ENCODE measurements around the gene KRT31.
"Not testable (repeated sequence)": the region's sequence is repeated elsewhere in the genome, so short reads cannot be mapped to it uniquely, and the experiment has no call there.

Gene KRT31

DNA sequence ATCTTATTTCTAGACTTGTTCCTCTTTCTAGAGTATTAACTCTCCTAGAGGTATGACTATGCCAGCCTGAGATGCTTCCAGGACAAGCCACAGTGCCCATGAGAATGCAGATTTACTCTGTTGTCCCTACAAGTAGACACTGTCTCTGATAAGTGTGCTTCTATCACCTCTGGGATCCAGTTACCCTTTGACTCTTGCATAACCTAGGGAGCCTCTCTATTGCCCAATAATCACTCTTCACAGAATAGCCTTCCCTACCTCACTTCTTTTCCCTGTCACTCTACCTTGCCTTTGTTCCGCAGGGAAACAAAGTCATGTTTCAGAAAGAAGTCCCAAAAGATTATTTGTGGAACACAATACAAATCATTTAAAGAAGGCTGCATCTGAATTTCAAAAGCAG lies 13.7 kb downstream of the KRT31 start:
- DNase-seq, result no peak

DNA sequence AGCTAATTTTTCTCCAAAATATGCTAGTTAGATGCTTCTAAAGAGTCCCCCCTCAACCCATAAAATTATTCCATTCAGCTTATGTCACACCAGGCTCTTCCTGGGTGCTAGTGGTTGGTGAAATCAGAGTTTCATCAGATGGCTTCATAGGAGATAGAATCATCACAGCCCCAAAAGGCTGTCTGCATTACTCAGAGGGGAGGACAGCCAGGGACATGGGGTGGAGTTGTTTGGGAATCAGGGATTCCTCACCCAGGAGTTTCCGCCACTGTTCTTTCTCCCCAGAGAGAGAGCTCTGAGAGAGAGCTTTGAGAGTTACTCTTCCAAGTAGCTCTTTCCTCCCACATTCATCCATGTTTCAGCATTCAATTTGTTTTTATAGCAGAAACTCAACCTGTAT lies 15.0 kb downstream of the KRT31 start:
- DNase-seq, result no peak

GRCh38 chr17:41381943-41382342 lies 15.5 kb downstream of the KRT31 start, which contains the start of gene KRT34:
Gene KRT34, minus strand, starts transcription at chr17:41382306. Its CDS starts 60 bp downstream, at chr17:41382246.
- DNase-seq, result not testable (repeated sequence)

DNA sequence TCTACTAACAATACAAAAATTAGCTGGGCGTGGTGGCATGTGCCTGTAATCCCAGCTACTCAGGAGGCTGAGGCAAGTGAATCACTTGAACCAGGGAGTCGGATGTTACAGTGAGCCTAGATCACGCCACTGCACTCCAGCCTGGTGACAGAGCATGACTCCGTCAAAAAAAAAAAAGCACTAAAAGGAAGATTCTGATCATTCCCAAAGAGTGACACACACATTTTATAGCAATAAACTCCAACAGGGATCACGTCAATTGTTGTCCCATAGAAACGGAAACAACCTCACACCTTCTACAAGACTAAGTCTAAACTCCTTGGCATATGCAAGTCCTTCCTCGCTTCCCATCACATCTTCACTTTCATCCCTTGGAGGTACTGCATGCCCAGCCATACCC lies 17.3 kb downstream of the KRT31 start:
- DNase-seq, result not testable (repeated sequence)

- DNase-seq, result no peak
Measured at GRCh38 chr17:41377546-41377945, 19.9 kb downstream of the KRT31 start.

GRCh38 chr17:41369713-41370112 lies 27.7 kb downstream of the KRT31 start, which contains the start of gene KRT33B:
Gene KRT33B, minus strand, starts transcription at chr17:41369813. Its CDS starts 63 bp downstream, at chr17:41369750.
- DNase-seq, result no peak

GRCh38 chr17:41369023-41369422 lies 28.4 kb downstream of the KRT31 start:
- no peak for DNase-seq

- DNase-seq, result no peak
Measured at GRCh38 chr17:41367426-41368075, 29.9 kb downstream of the KRT31 start.

- DNase-seq, result no peak
Measured at GRCh38 chr17:41366070-41366469, 31.3 kb downstream of the KRT31 start.

GRCh38 chr17:41363881-41364280 lies 33.5 kb downstream of the KRT31 start:
- no peak for DNase-seq

- no peak for DNase-seq
Measured at GRCh38 chr17:41360296-41360995, 37.0 kb downstream of the KRT31 start.

DNA sequence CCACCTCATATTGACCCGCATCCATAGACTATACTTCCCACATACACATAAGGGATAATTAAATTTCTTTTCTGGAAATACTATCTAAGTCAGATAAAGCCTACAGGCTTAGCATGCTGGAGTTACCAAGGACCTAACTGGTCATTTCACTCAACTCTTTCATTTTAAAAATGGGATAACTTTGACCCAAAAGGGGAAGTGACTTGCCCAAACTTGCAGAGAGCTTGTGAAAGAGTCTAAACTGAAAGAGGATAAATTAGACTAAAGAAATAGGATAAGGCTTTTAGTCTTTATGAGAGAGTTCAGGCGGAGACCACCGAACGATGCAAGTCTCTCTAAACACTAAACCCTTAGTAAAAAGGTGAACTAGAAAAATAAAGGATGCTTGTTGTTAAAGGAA lies 42.9 kb downstream of the KRT31 start:
- no peak for DNase-seq

DNA sequence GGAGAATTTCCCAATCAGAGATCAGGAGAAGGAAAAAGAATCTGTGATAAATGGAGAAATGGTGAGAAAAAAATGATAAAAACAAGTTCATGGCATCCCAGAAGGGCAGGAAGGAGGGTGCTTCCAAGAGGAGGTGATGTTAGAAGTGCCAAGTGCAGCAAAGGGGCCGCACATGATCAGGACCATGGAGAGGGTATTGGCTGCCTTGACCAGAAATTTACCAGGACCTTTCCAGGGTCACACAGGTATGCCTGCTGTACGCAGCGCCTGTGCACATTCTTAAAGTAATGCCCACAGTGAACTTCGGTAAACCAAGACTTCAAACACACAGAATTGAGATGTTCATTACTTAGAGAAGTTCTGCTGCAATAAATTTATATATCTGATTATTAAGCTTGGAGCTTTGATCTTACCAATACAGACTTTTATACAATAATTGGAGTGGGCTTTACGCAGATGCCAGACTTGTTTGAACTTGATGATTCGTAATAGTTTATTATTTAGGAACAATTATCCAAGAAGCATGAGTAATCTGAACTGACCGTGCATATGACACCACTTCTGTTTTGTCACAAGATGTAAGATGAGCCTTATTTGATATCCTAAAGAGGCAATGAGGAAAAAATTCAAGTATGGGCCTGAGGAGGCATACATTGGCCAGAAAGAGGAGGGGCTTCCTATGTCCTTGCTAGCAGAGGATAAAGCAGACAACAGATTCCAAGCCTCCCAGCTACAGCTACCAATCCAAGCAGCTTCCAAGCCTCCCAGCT lies 44.6 kb downstream of the KRT31 start:
- peak; percentile 19 for DNase-seq

DNA sequence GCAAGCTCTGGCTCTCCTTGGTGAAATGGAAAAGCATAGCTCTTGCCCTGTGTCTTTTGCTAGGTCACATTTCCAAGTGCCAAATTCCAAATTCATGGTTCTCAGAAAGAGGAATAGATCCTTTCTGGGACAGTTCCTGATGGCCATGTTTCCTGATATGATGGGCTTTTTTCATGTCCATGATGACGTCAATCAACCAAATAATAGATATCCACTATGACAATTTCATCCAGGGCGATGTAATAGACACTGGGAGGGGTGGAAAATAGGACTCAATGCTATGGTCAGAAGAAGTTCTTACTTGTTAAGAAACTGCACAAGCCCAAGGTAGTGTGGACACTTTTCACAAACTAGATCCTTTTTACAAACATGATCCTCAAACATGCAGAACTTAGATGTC lies 46.2 kb downstream of the KRT31 start:
- DNase-seq, result no peak

DNA sequence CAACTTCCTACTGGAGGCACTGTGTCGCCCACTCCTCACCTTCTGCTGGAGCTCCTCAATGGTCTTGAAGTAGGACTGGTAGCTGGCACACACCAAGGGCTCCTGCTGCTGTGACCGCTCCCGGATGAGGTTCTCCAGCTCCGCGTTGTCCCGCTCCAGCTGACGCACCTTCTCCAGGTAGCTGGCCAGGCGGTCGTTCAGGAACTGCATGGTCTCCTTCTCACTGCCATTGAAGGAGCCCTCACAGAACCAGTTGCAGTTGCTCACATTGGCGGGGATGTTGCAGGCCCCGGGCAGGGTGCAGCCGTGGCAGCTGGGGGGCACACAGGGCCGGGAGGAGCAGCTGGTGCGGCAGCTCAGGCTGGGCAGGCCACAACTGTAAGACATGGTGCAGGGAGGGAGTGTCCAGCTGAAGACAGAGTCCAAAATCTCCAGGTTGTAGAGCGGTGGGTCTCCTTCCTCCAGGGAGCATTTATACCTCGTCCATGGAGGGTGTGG lies 47.0 kb downstream of the KRT31 start, which contains the start of gene KRT33A:
KRT33A (minus strand) TSS at position 448 of the 498 bp plus-strand sequence; CDS start at position 387, 61 bp downstream.
- DNase-seq, result not testable (repeated sequence)

DNA sequence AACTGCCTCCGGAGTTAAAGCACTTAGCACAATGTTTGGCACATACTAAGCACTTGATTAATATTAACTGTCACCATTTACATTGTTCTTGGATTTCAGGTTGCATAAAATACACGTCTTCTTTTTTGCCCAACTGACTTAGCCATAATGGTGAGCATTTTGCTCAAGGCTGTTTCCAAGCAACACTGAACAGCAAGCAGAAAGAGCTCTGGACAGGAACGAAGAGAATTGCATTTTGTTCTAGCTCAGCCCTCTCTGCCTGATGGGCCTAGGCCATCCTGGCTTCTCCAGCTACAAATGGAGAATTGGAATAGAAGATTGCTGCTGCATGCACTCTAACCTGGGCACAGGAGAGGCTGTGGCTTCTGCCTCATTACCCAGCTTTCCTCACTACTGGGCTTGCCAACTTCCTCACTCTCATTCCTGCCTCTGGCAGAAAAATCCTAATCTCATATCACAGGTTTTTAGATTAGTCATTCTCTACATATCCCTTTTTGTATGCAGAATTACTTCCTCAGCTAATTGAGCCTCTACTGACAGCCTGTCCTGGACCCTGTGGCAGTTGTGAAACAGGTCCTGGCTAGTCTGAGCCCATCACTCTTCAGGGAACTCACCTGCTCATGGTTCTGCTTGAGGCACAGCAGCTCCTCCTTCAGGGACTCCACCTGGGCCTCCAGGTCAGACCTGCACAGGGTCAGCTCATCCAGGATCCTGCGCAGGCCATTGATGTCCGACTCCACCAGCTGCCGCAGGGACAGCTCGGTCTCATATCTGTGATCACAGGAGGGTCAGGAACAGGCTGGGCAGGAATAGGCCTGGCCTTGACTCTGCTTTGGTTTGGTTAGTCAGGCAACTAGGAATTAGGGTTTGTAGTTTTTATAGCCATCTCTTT lies 49.3 kb downstream of the KRT31 start:
- DNase-seq, result no peak

DNA sequence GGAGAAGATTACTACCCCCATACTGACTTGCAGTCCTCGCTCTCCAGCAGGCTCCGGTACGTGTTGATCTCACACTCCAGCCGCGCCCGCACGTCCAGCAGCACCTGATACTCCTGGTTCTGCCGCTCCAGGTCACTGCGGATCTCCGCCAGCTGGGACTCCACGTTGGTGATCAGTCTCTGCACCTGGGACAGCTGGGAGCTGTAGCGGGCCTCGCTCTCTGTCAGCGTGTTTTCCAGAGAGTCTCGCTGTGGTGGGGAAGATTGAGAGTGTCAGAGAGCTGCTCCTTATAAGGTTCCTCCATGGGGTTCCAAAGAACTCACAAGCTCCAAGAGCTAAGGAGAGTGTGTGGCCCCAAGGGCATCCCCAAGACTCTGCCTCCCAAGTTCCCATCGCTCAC lies 51.0 kb downstream of the KRT31 start:
- not testable (repeated sequence) for DNase-seq

DNA sequence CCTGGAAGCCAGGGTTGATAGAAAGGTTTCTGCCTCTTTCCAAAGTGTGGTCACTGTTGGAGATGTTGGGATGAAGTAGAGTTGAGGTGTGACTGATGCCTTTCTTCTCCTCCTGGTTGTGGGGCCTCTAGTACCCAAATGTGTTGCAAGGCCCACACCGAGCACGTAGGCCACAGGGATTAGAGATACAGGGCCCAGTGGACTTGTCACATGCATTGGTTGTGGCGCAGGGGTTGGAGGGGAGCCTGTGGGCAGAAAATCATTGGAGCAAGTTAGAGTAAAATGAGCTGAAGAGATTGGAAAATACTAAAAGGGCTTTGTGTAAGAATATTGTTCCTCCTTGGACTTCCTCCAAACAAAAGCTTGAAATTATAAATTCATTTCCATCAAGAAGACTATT lies 51.4 kb downstream of the KRT31 start:
- DNase-seq, result no peak
